GM19324 (cell line): Measurements from ENCODE around the gene PRDM7.
"Not testable (repeated sequence)": the region's sequence is repeated elsewhere in the genome, so short reads cannot be mapped to it uniquely, and the experiment has no call there.

Experiments used
- ATAC-seq: cut with Tn5 transposase; IDR thresholded peaks from one replicate; pipeline ENCODE4 v1.9.1; 2021; ENCODE audit warnings: mild to moderate bottlenecking, moderate library complexity; ENCODE audit not compliant: unreplicated experiment, low FRiP score

Gene PRDM7

DNA sequence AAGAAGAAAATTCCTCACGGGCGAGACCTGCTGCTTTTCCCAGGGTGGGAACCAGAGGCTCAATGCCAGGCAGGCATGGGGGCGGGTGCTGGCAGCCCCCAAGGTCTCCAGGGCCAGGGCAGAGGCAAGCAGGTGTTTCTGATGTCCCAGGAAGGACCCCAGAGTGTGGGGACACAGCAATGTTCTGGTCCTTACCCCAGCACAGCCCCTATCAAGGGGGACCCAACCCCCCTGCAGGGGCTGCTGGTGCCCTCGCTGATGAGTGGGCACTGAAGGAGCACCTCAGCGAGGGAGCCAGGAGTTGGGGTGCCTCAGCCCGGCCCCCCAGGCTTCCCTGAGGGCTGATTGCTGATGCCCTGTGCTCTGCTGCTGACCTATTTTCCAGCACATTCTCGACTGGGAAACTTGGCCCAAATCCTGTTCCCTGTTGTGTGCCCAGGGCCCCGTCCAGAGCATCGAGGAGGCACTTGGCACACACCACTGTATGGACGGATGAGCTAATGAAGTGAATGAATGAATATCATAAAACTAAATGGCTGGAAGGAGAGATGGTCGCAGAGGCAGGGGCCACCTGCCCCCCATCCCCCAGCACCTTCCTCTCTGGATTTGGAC is 60.7 kb downstream of the PRDM7 start:
- ATAC-seq = no peak

DNA sequence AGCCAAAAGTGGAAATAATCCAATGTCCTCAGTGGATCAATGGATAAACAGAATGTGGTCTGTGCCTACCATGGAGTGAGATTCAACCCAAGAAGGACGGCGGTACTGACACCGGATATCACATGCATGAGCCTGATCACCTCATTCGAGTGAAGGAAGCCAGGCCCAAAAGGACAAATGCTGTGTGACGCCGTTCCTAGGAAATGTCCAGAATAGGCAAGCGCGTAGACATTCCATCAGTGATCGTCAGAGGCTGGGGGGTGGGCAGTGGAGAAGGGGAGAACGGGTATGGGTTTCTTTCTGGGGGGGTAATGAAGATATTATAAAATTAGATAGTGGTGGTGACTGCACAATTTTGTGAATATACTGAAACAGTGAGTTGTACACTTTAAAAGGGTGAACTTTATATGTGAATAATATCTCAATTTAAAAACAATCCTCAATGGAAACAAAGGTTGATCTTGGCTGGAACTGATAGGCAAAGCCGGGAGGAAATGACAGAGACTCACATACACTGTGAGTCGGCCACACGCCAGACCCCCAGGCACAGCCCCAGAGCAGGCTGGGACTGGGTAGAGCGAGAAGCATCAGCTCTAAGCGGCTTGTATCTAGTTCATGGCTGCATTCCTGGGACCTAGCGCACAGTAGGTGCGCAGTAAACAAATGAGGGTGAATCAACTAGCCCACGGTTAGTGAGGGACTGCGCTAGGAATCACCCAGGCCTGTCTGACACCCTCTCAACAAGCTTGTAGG is 61.4 kb downstream of the PRDM7 start:
- no peak for ATAC-seq

- ATAC-seq = no peak
Observed at GRCh38 chr16:90012991-90013745, 64.0 kb downstream of the PRDM7 start.

GRCh38 chr16:90011908-90012501 is 65.1 kb downstream of the PRDM7 start:
- ATAC-seq = no peak

DNA sequence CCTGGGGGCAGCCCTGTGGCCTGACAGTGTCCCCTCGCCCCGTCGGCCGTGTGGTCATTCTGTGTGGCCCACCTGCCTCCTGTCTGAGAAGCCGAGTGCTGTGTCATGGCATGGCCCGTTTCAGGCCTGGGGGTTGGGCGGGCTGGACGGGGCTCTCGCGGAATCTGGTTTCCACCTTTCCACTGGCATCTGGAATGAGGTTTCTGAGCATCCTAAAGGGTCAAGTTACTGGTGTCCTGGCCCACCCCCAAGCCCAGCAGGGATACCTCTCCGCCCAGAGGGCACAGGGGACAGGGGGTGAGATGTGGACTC is 65.7 kb downstream of the PRDM7 start:
- no peak for ATAC-seq

DNA sequence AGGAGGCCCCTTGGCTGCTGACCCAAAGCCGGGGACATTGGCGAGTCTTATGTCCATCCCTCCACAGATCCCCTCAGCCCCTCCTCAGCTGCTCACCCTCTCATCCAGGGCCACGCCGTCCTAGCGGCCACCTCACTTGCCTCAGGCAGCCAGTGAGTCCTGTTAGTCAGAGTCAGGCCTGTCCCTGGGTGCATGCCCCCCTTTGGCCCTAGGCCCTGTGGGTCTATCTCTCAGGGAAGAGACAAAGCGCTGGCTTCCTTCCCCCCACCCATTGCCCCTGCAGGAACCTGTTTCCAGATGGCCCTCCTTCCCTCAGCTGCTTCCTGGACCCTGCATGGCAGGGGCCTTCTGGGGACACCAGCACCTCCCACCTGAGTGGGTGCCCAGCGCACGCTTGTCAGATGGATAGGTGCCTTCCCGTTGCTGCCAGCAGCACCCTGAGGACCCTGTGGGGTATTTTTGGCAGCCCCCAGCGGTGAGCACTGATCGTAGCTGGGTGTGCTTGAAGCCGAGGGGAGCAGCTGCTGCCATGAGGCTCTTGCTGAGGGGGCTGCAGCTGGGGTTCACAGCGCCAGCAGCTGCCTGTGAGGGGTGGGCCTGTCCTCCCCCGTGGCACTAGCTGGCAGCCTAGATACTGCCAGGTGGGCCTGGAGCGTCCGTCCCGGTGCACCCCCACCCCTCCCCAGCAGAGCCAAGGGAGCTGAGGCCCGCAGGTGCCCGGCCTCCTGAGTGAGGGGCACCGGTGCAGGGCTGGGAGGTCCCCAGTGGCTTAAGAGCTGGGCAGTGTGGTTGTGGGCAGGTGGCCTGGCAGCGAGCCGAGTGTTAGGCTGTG is 66.2 kb downstream of the PRDM7 start:
- ATAC-seq = no peak

DNA sequence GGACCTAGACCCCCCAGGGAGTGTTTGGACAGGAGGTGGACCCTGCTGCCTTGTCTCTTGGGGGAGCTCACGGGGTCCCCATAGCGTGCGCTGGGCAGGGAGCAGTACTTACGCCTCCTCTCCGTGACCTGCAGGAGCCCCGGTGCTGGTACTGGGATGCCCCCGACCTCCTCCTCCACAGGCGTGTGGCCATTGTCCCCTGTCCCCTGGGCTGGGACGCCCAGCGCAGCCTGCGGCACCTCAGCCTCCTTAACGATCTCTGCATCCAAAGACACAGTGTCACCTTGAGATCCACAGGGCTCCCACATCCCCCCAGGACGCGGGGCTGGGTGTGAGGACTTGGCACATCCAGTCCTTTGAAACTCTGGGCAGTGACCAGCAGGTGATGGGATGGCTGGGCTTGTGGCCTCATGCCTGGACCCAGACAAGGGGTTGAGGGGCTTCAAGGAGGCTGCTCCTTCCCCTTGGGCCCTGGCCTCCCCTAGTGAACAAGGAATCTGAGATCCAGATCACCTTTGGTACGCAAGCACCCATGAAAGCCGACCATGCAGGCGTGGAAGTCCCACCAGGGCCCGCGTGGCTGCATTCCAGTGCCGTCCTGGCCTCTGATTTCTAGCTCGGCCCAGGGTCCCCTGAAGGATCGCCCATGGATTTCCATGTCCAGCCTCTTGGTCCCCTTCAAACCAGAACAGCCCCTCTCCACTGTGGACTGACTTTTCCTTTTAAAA is 67.8 kb downstream of the PRDM7 start:
- no peak for ATAC-seq

DNA sequence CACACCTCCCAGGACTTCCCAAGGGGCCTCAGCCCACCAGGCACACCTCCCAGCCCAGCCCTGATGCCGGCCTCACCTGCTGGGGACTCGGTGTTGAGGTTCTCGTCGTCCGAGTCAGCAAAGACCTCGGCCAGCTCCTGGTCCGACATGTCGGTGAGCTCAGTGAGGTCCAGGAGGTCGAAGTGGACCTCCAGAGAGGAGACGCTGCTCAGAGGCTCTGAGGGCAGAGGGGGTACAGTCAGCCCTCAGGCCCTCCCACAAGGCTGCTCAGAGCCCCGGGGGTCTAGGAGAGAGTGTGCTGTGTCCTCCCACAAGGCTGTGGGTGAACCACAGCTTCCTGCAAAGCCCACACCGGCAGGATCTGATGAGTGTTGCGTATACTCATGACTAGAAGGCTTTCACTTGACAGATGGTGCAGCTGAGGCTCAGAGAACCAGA is 68.4 kb downstream of the PRDM7 start:
- no peak for ATAC-seq

DNA sequence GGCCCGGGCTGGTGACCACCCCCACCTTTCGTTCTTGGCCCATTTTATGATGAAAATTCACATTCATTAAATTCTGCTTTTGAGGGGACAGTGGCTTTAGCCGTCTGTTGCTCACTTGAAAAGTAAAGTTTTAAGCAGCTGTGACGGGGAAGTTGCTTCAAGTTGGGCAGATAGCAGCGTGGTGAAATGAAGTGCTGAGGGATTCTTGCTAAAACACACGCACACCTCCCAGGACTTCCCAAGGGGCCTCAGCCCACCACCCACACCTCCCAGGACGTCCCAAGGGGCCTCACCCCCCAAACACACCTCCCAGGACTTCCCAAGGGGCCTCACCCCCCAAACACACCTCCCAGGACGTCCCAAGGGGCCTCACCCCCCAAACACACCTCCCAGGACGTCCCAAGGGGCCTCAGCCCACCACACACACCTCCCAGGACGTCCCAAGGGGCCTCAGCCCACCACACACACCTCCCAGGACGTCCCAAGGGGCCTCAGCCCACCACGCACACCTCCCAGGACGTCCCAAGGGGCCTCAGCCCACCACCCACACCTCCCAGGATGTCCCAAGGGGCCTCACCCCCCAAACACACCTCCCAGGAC is 69.4 kb downstream of the PRDM7 start:
- ATAC-seq = not testable (repeated sequence)

- no peak for ATAC-seq
Observed at GRCh38 chr16:90007015-90007414, 70.1 kb downstream of the PRDM7 start.
